GM19099 (cell line): ENCODE results near the gene SPATA19.

Source experiments
- POLR2A ChIP-seq: IDR thresholded peaks from 3 replicates; pipeline ENCODE4 v1.6.1; 2011; ENCODE audit warnings: low read depth; ENCODE audit not compliant: insufficient read length; ENCODE audit errors: extremely low read depth

SPATA19 gene

GRCh38 chr11:133845413-133845812 lies at the start of gene SPATA19:
SPATA19 (minus strand) TSS chr11:133845513; CDS start chr11:133845446, 67 bp downstream.
- no peak for TF ChIP-seq POLR2A

- no peak for TF ChIP-seq POLR2A
These were observed 49.8 kb upstream of the SPATA19 start for GRCh38 chr11:133895061-133895479.

GRCh38 chr11:133893381-133893780 lies 48.1 kb upstream of the SPATA19 start:
- no peak for TF ChIP-seq POLR2A

- TF ChIP-seq POLR2A: no peak
These were observed 47.5 kb upstream of the SPATA19 start for GRCh38 chr11:133892584-133893380.

- no peak for TF ChIP-seq POLR2A
These were observed 46.8 kb upstream of the SPATA19 start for GRCh38 chr11:133892126-133892525.

- TF ChIP-seq POLR2A: no peak
These were observed 44.6 kb upstream of the SPATA19 start for GRCh38 chr11:133889893-133890292.

GRCh38 chr11:133889188-133889587 lies 43.9 kb upstream of the SPATA19 start:
- TF ChIP-seq POLR2A: no peak

- TF ChIP-seq POLR2A: no peak
These were observed 42.5 kb upstream of the SPATA19 start for GRCh38 chr11:133887692-133888332.

- TF ChIP-seq POLR2A: no peak
These were observed 40.7 kb upstream of the SPATA19 start for GRCh38 chr11:133886029-133886428.

GRCh38 chr11:133872160-133872559 lies 26.8 kb upstream of the SPATA19 start:
- TF ChIP-seq POLR2A: no peak

GRCh38 chr11:133867456-133867855 lies 22.1 kb upstream of the SPATA19 start:
- no peak for TF ChIP-seq POLR2A

GRCh38 chr11:133865466-133865865 lies 20.2 kb upstream of the SPATA19 start:
- TF ChIP-seq POLR2A: no peak

GRCh38 chr11:133864756-133865155 lies 19.4 kb upstream of the SPATA19 start:
- no peak for TF ChIP-seq POLR2A

GRCh38 chr11:133860151-133860550 lies 14.8 kb upstream of the SPATA19 start:
- no peak for TF ChIP-seq POLR2A

GRCh38 chr11:133844217-133844616 lies 1.1 kb downstream of the SPATA19 start:
- TF ChIP-seq POLR2A: no peak

- no peak for TF ChIP-seq POLR2A
These were observed 1.8 kb downstream of the SPATA19 start for GRCh38 chr11:133843454-133843987.

GRCh38 chr11:133842730-133843129 lies 2.6 kb downstream of the SPATA19 start:
- no peak for TF ChIP-seq POLR2A

GRCh38 chr11:133842053-133842452 lies 3.3 kb downstream of the SPATA19 start:
- no peak for TF ChIP-seq POLR2A
